Measurements from ENCODE around the gene IFIT2. TPM values are rescaled to one million over a fixed set of nuclear protein-coding genes. Genes with fewer than 3 reads are reported as not detected.

The IFIT2 gene
- total RNA-seq, 1 experiment from 2014 or later, result 31.6 TPM

DNA sequence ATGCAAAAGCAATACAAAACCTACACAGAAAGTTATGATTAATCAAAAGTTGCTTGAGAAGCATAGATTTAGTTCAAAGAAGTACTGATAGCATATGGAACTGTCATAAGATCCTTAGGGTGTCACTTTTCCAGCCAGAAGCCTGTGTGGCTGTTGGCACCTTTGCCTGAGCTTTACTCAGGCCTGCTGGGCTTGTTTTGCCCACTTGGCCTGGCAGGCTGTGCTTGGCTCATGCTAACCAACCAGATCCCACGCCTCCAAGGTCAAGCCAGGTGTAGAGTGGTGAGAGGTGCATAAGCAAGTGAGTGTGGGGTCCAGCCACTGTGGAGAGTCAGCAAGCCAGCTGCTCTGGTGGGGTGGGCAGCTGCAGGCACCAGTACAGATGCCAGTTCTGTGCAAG is 38.3 kb upstream of the IFIT2 start:
- intact Hi-C loops (cut with micrococcal nuclease; ENCODE audit: unreplicated experiment), result no loop called here
- peaks cover 6% of the 10 kb centered on the region; the same call in 1 of the 2 replicates for H3K9me3 ChIP-seq (ENCODE audit: control insufficient read depth, insufficient read depth, low read depth, low read length)
- H3K4me3 ChIP-seq (ENCODE audit: low read depth in 2 of 2, low read length in 2 of 2), result no peak overlapping the region
- no TSS peak for BruUV-seq (replicated peaks)
- no peak for ATAC-seq
- no peaks in the 10 kb centered on the region for H3K36me3 ChIP-seq (ENCODE audit: control insufficient read depth, insufficient read depth, low read length)
- CTCF ChIA-PET, result no interaction called here
- in situ Hi-C loops (cut with HindIII; ENCODE audit: low pct_unique_long_range_greater_than_20kb, low sequenced_read_pairs), result no loop called here
- TF ChIP-seq, protein P1, sequence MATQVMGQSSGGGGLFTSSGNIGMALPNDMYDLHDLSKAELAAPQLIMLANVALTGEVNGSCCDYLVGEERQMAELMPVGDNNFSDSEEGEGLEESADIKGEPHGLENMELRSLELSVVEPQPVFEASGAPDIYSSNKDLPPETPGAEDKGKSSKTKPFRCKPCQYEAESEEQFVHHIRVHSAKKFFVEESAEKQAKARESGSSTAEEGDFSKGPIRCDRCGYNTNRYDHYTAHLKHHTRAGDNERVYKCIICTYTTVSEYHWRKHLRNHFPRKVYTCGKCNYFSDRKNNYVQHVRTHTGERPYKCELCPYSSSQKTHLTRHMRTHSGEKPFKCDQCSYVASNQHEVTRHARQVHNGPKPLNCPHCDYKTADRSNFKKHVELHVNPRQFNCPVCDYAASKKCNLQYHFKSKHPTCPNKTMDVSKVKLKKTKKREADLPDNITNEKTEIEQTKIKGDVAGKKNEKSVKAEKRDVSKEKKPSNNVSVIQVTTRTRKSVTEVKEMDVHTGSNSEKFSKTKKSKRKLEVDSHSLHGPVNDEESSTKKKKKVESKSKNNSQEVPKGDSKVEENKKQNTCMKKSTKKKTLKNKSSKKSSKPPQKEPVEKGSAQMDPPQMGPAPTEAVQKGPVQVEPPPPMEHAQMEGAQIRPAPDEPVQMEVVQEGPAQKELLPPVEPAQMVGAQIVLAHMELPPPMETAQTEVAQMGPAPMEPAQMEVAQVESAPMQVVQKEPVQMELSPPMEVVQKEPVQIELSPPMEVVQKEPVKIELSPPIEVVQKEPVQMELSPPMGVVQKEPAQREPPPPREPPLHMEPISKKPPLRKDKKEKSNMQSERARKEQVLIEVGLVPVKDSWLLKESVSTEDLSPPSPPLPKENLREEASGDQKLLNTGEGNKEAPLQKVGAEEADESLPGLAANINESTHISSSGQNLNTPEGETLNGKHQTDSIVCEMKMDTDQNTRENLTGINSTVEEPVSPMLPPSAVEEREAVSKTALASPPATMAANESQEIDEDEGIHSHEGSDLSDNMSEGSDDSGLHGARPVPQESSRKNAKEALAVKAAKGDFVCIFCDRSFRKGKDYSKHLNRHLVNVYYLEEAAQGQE (IDR thresholded peaks at IDR 0.05; ENCODE audit: insufficient read depth in 1 of 2, low read depth in 2 of 2, low read length in 1 of 2), result no peak
- TF ChIP-seq POLR2AphosphoS5 (IDR thresholded peaks at IDR 0.05; ENCODE audit: low read depth, low read length) (no peak), TCF7L2 (IDR thresholded peaks at IDR 0.05; ENCODE audit: low read depth, low read length) (no peak)
- H3K27ac ChIP-seq (ENCODE audit: low read length), result peak overlapping the region; percentile 86
- no peaks in the 10 kb centered on the region for H3K27me3 ChIP-seq (ENCODE audit: control insufficient read depth, insufficient read depth, low read length)
- DNase-seq (ENCODE audit: low read depth, low spot score), result no peak
- peaks cover 46% of the 10 kb centered on the region for H3K4me1 ChIP-seq (ENCODE audit: control insufficient read depth, insufficient read depth, low read length)
- POLR2A ChIA-PET, result no interaction called here

DNA sequence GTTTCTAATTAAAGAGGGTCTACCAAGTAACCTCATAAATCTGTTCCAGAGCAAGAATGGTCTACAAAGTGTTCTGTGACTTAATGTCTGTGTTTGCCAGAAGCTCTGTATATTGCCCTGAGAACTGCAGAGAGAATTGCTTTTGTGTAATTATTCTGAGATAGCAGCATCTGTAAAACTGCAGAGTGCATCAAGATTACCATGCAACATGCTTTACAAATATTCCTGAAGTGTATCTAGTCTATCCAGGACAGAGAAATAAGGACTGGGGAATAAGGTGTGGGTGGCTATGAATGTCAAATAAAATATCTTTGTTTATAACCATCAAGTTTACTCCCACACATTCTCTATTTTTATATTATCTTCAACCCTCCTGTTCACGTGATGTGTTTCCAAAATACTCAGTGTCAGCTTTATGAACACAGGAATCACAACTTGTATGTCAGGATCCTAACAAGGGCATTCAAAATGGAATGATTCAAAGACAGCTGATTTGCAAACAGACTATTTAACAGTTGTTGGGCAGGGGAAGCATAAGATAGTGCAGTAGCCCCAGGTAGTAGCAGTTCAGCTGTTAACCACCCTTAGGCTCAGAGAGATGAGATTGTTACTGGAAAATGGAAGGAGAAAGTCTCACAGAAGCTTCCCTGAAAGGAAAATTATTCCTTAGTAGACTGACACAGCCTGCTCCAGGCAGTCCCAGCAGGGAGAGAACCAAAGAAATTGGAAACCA is 35.0 kb upstream of the IFIT2 start:
- intact Hi-C loops (cut with micrococcal nuclease; ENCODE audit: unreplicated experiment), result no loop called here
- DNase-seq (ENCODE audit: low read depth, low spot score) (no peak), ATAC-seq (no peak)
- H3K4me3 ChIP-seq (ENCODE audit: low read depth in 2 of 2, low read length in 2 of 2), result no peak overlapping the region
- TF ChIP-seq, protein P1 (IDR thresholded peaks at IDR 0.05; ENCODE audit: insufficient read depth in 1 of 2, low read depth in 2 of 2, low read length in 1 of 2), result no peak
- no peak for TF ChIP-seq POLR2AphosphoS5 (IDR thresholded peaks at IDR 0.05; ENCODE audit: low read depth, low read length)
- TF ChIP-seq TCF7L2 (IDR thresholded peaks at IDR 0.05; ENCODE audit: low read depth, low read length), result no peak
- TF ChIP-seq, protein P2, sequence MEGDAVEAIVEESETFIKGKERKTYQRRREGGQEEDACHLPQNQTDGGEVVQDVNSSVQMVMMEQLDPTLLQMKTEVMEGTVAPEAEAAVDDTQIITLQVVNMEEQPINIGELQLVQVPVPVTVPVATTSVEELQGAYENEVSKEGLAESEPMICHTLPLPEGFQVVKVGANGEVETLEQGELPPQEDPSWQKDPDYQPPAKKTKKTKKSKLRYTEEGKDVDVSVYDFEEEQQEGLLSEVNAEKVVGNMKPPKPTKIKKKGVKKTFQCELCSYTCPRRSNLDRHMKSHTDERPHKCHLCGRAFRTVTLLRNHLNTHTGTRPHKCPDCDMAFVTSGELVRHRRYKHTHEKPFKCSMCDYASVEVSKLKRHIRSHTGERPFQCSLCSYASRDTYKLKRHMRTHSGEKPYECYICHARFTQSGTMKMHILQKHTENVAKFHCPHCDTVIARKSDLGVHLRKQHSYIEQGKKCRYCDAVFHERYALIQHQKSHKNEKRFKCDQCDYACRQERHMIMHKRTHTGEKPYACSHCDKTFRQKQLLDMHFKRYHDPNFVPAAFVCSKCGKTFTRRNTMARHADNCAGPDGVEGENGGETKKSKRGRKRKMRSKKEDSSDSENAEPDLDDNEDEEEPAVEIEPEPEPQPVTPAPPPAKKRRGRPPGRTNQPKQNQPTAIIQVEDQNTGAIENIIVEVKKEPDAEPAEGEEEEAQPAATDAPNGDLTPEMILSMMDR (IDR thresholded peaks at IDR 0.05), result no peak
- TF ChIP-seq SIN3A (IDR thresholded peaks at IDR 0.05; ENCODE audit: borderline replicate concordance, insufficient read depth, low read depth, low read length), result no peak
- no peaks in the 10 kb centered on the region for H3K27me3 ChIP-seq (ENCODE audit: control insufficient read depth, insufficient read depth, low read length)
- ChIA-PET POLR2A (no interaction called here), CTCF (no interaction called here)
- no TSS peak for BruUV-seq (replicated peaks)
- H3K4me1 ChIP-seq (ENCODE audit: control insufficient read depth, insufficient read depth, low read length), result peaks cover 30% of the 10 kb centered on the region
- in situ Hi-C loops (cut with HindIII; ENCODE audit: low pct_unique_long_range_greater_than_20kb, low sequenced_read_pairs), result no loop called here
- H3K27ac ChIP-seq (ENCODE audit: low read length), result peak overlapping the region; percentile 67
- no peaks in the 10 kb centered on the region for H3K36me3 ChIP-seq (ENCODE audit: control insufficient read depth, insufficient read depth, low read length)
- H3K9me3 ChIP-seq (ENCODE audit: control insufficient read depth, insufficient read depth, low read depth, low read length), result peaks cover 6% of the 10 kb centered on the region; the same call in 1 of the 2 replicates
